ENCODE measurements around the gene FAM83F. TPM values are rescaled to one million over a fixed set of nuclear protein-coding genes. Genes with fewer than 3 reads are reported as not detected.

The FAM83F gene
- total RNA-seq, 1 experiment from 2014 or later = 8.1 TPM

DNA sequence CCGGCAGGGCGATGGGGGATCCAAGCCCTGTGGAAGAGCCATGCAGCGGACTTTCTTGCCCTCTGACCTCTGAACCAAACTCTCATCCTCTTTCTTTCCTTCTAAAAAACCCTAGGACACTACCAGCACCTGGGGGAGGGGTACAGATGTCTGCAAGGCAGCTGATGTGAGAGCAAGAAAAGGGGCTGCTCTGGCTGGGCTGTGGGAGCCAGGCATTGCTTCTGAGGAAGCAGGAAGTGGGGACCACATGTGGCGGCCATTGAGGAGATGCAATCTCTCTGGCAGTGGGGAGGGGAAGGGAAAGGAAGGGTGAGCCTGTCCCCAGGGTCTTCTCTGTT lies 36.0 kb downstream of the FAM83F start:
- H3K27me3 ChIP-seq (ENCODE audit: insufficient read depth, low read depth) = no peaks in the 10 kb centered on the region
- no peak for TF ChIP-seq EZH2 (IDR thresholded peaks at IDR 0.05; ENCODE audit: low read depth)
- TF ChIP-seq, protein P1, sequence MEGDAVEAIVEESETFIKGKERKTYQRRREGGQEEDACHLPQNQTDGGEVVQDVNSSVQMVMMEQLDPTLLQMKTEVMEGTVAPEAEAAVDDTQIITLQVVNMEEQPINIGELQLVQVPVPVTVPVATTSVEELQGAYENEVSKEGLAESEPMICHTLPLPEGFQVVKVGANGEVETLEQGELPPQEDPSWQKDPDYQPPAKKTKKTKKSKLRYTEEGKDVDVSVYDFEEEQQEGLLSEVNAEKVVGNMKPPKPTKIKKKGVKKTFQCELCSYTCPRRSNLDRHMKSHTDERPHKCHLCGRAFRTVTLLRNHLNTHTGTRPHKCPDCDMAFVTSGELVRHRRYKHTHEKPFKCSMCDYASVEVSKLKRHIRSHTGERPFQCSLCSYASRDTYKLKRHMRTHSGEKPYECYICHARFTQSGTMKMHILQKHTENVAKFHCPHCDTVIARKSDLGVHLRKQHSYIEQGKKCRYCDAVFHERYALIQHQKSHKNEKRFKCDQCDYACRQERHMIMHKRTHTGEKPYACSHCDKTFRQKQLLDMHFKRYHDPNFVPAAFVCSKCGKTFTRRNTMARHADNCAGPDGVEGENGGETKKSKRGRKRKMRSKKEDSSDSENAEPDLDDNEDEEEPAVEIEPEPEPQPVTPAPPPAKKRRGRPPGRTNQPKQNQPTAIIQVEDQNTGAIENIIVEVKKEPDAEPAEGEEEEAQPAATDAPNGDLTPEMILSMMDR (conservative IDR thresholded peaks at IDR 0.05) = no peak
- no TSS peak for BruUV-seq (replicated peaks)
- no peaks in the 10 kb centered on the region for H4K20me1 ChIP-seq (ENCODE audit: insufficient read depth)
- no peak overlapping the region for H3K27ac ChIP-seq
- no peak for DNase-seq
- CTCF ChIA-PET = interaction anchor here (0.6 kb wide), 1 partner anchor 8 kb away, joined by 3 read pairs; no protein-coding TSS in a partner anchor
- H3K4me3 ChIP-seq = no peak overlapping the region
- no peaks in the 10 kb centered on the region for H3F3A ChIP-seq (ENCODE audit: insufficient read depth, low read depth)
- no peaks in the 10 kb centered on the region for H3K4me1 ChIP-seq (replicated peaks; ENCODE audit: insufficient read depth)
- intact Hi-C loops (cut with micrococcal nuclease; ENCODE audit: unreplicated experiment) = no loop called here
- H3K9me2 ChIP-seq (ENCODE audit: insufficient read depth) = no peaks in the 10 kb centered on the region
- H3K9me3 ChIP-seq (ENCODE audit: insufficient read depth, low read depth) = no peaks in the 10 kb centered on the region
- no peak overlapping the region for H2AFZ ChIP-seq
- H3K79me2 ChIP-seq (ENCODE audit: low read depth) = no peaks in the 10 kb centered on the region
- POLR2A ChIA-PET (ENCODE audit: unreplicated experiment) = interaction anchor here (0.6 kb wide), 1 partner anchor 1952 kb away, joined by 12 read pairs; no protein-coding TSS in a partner anchor
- H3K36me3 ChIP-seq (ENCODE audit: low read depth) = no peaks in the 10 kb centered on the region
- H3K4me2 ChIP-seq = no peak overlapping the region

DNA sequence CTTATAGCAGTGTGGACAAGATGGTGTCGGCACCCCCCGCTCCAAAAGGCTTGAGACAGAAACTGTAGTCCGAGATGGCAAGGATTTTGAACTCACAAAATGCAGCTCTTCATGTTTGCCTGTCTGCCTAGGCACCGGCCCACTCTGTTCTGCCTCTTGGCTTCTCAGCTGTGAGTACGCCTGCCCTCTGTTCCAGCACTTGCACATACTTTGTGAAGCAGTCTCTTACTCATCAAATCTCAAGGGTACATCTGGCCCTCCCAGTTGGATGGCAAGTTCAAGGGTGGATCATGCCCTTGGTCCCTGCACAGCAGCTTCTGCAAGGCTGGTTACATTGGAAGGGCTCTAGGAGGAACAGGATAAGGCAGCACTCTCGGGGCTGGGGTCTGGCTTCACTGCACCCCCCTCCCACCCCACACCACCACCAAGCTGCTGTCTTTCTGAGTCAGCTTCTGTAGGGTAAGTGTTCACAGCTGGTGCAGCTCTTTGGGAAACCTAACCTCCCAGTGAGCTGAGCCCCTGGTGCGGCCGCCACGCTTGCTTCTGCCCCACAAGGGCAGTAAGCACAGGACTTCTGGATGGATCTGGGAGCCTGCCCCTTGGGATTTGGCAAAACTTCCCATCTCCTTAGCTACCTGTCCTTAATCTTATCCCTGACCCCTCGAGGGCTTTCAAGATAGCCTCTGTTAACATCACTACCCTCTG lies 37.2 kb downstream of the FAM83F start:
- no peak for DNase-seq
- H3K27ac ChIP-seq = no peak overlapping the region
- no peaks in the 10 kb centered on the region for H4K20me1 ChIP-seq (ENCODE audit: insufficient read depth)
- TF ChIP-seq EZH2 (IDR thresholded peaks at IDR 0.05; ENCODE audit: low read depth) = no peak
- TF ChIP-seq, protein P1 (conservative IDR thresholded peaks at IDR 0.05) = no peak
- no peaks in the 10 kb centered on the region for H3K36me3 ChIP-seq (ENCODE audit: low read depth)
- BruUV-seq (replicated peaks) = no TSS peak
- H3K27me3 ChIP-seq (ENCODE audit: insufficient read depth, low read depth) = no peaks in the 10 kb centered on the region
- ChIA-PET CTCF (no interaction called here), POLR2A (ENCODE audit: unreplicated experiment) (no interaction called here)
- H3K79me2 ChIP-seq (ENCODE audit: low read depth) = no peaks in the 10 kb centered on the region
- no peaks in the 10 kb centered on the region for H3F3A ChIP-seq (ENCODE audit: insufficient read depth, low read depth)
- no peak overlapping the region for H2AFZ ChIP-seq
- no peak overlapping the region for H3K4me3 ChIP-seq
- no peaks in the 10 kb centered on the region for H3K9me3 ChIP-seq (ENCODE audit: insufficient read depth, low read depth)
- H3K4me2 ChIP-seq = no peak overlapping the region
- no peaks in the 10 kb centered on the region for H3K4me1 ChIP-seq (replicated peaks; ENCODE audit: insufficient read depth)
- intact Hi-C loops (cut with micrococcal nuclease; ENCODE audit: unreplicated experiment) = no loop called here
- no peaks in the 10 kb centered on the region for H3K9me2 ChIP-seq (ENCODE audit: insufficient read depth)

DNA sequence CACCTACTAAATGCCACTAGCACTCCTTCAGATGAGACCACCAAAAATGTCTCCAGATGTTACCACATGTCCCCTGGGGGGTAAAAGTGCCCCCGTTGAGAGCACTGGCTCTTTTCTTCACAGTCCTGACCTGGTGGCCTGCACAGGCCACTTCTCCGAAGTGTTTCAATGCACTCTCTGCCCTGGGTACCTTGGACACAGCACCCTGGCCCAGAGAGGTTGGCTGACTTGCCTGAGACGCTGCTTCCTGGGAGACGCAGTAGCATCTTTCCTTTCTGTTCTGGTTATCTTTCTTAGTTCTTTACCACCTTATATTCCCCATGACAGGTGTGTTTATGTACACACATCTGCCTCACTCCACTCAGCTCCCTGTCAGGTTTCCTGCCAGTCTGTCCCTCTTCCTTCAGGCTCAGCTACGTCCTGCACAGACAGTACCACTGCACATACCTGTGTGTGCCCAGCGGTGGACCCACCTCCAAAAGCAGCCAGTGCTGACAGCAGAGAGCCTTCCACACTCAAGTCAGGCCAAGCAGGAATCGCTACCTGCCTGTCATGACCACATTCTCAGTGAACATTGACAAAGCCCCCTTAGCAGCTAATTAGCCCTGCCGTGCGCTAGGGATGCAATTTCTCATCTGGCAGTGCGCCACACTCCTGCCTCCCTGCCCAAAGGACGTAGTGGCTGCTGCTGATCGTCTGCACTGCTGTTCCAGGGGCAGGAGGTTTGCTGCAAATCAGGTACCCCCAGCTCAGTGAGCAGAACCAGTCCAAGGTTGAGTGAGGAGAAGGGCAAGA lies 39.0 kb downstream of the FAM83F start:
- Histone ChIP-seq H3K27me3 (ENCODE audit: insufficient read depth, low read depth) (no peaks in the 10 kb centered on the region), H3K27ac (no peak overlapping the region), H3K79me2 (ENCODE audit: low read depth) (no peaks in the 10 kb centered on the region), H3K4me2 (no peak overlapping the region), H4K20me1 (ENCODE audit: insufficient read depth) (no peaks in the 10 kb centered on the region), H3K9me3 (ENCODE audit: insufficient read depth, low read depth) (no peaks in the 10 kb centered on the region), H3K9me2 (ENCODE audit: insufficient read depth) (no peaks in the 10 kb centered on the region), H3K4me1 (replicated peaks; ENCODE audit: insufficient read depth) (no peaks in the 10 kb centered on the region), H3F3A (ENCODE audit: insufficient read depth, low read depth) (no peaks in the 10 kb centered on the region), H3K36me3 (ENCODE audit: low read depth) (no peaks in the 10 kb centered on the region), H3K4me3 (no peak overlapping the region), H2AFZ (no peak overlapping the region)
- ChIA-PET CTCF (interaction anchor here (0.6 to 0.7 kb wide), 2 partner anchors 179 to 293 kb away, joined by 4 to 10 read pairs; no protein-coding TSS in a partner anchor), POLR2A (ENCODE audit: unreplicated experiment) (no interaction called here)
- intact Hi-C loops (cut with micrococcal nuclease; ENCODE audit: unreplicated experiment) = no loop called here
- TF ChIP-seq, protein P1 (conservative IDR thresholded peaks at IDR 0.05) = no peak
- no peak for TF ChIP-seq EZH2 (IDR thresholded peaks at IDR 0.05; ENCODE audit: low read depth)
- DNase-seq = no peak
- no TSS peak for BruUV-seq (replicated peaks)
